MM.1S (cell line): ENCODE measurements around the gene NCSTN.

Experiments used
- CTCF ChIP-seq: fragments of 300-600 bp; sonication (generic); IDR thresholded peaks from 2 replicates; pipeline ENCODE4 v1.5.1; 2016; ENCODE audit warnings: antibody characterized with exemption, low read length, mixed read lengths
- EZH2 ChIP-seq: fragments of 300-600 bp; sonication (generic); optimal IDR thresholded peaks from 2 replicates; pipeline ENCODE3; 2017; ENCODE audit warnings: low read depth, mild to moderate bottlenecking, antibody characterized with exemption, low read length, mixed read lengths
- EZH2phosphoT487 ChIP-seq: fragments of 300-600 bp; sonication (generic); IDR thresholded peaks from 2 replicates; pipeline ENCODE4 v1.6.1; 2018; ENCODE audit warnings: antibody characterized with exemption, low read length

- peak; percentile 99 for TF ChIP-seq CTCF
- no peak for TF ChIP-seq EZH2phosphoT487
- TF ChIP-seq EZH2, result no peak
Observed at GRCh38 chr1:160376525-160377131, 33.4 kb downstream of the NCSTN start.
